Measurements from ENCODE around the gene ADIPOQ. TPM values are rescaled to one million over a fixed set of nuclear protein-coding genes. Genes with fewer than 3 reads are reported as not detected.

The ADIPOQ gene
- total RNA-seq, 1 experiment from 2014 or later = not detected

- no peak overlapping the region for H3K27ac Mint-ChIP-seq (ENCODE audit: unreplicated experiment)
- TF ChIP-seq CTCF (IDR thresholded peaks at IDR 0.05; ENCODE audit: unreplicated experiment) = no peak
- H3K9me3 Mint-ChIP-seq (ENCODE audit: low read depth, unreplicated experiment) = no peaks in the 10 kb centered on the region
- peaks cover 10% of the 10 kb centered on the region for H3K4me1 Mint-ChIP-seq (ENCODE audit: low read depth, unreplicated experiment)
- H3K4me3 Mint-ChIP-seq (ENCODE audit: low read depth, unreplicated experiment) = no peak overlapping the region
- no peaks in the 10 kb centered on the region for H3K27me3 Mint-ChIP-seq (ENCODE audit: unreplicated experiment)
- no peak for DNase-seq
- BruUV-seq (replicated peaks) = no TSS peak
- no peaks in the 10 kb centered on the region for H3K36me3 Mint-ChIP-seq (ENCODE audit: insufficient read depth, unreplicated experiment)
- intact Hi-C loops (cut with micrococcal nuclease; ENCODE audit: unreplicated experiment) = no loop called here
- CTCF ChIA-PET = no interaction called here
Measured at GRCh38 chr3:186875708-186876107, 33.2 kb downstream of the ADIPOQ start.

GRCh38 chr3:186879781-186880180 lies 37.3 kb downstream of the ADIPOQ start:
- Mint-ChIP-seq H3K27ac (ENCODE audit: unreplicated experiment) (no peak overlapping the region), H3K4me1 (ENCODE audit: low read depth, unreplicated experiment) (no peaks in the 10 kb centered on the region), H3K9me3 (ENCODE audit: low read depth, unreplicated experiment) (no peaks in the 10 kb centered on the region), H3K4me3 (ENCODE audit: low read depth, unreplicated experiment) (no peak overlapping the region), H3K27me3 (ENCODE audit: unreplicated experiment) (no peaks in the 10 kb centered on the region), H3K36me3 (ENCODE audit: insufficient read depth, unreplicated experiment) (no peaks in the 10 kb centered on the region)
- DNase-seq = no peak
- CTCF ChIA-PET = no interaction called here
- no peak for TF ChIP-seq CTCF (IDR thresholded peaks at IDR 0.05; ENCODE audit: unreplicated experiment)
- no TSS peak for BruUV-seq (replicated peaks)
- intact Hi-C loops (cut with micrococcal nuclease; ENCODE audit: unreplicated experiment) = no loop called here

GRCh38 chr3:186880406-186880805 lies 37.9 kb downstream of the ADIPOQ start:
- Mint-ChIP-seq H3K9me3 (ENCODE audit: low read depth, unreplicated experiment) (no peaks in the 10 kb centered on the region), H3K4me3 (ENCODE audit: low read depth, unreplicated experiment) (no peak overlapping the region), H3K36me3 (ENCODE audit: insufficient read depth, unreplicated experiment) (no peaks in the 10 kb centered on the region), H3K27me3 (ENCODE audit: unreplicated experiment) (peaks cover 2% of the 10 kb centered on the region), H3K4me1 (ENCODE audit: low read depth, unreplicated experiment) (no peaks in the 10 kb centered on the region), H3K27ac (ENCODE audit: unreplicated experiment) (no peak overlapping the region)
- no TSS peak for BruUV-seq (replicated peaks)
- TF ChIP-seq CTCF (IDR thresholded peaks at IDR 0.05; ENCODE audit: unreplicated experiment) = no peak
- CTCF ChIA-PET = no interaction called here
- intact Hi-C loops (cut with micrococcal nuclease; ENCODE audit: unreplicated experiment) = no loop called here
- no peak for DNase-seq

DNA sequence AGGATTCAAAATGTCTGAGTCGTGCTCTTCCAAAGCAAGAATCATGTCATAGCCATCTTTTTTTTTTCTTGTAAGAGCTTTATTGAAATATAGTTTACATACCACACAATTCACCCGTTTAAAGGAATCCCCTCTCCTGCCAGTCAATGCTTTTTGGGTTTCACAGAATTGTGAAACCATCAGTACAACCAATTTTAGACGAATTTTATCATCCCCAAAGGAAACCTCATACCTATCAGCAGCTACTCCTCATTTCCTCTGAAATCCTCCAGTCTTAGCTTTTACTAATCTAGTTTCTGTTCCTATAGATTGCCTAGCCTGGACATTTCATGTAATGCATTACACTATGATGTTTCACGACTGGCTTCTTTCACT lies 39.6 kb downstream of the ADIPOQ start:
- intact Hi-C loops (cut with micrococcal nuclease; ENCODE audit: unreplicated experiment) = no loop called here

More for the DNA sequence above, 39.6 kb downstream of the ADIPOQ start:
- Mint-ChIP-seq H3K27me3 (ENCODE audit: unreplicated experiment) (peaks cover 20% of the 10 kb centered on the region), H3K27ac (ENCODE audit: unreplicated experiment) (no peak overlapping the region), H3K4me3 (ENCODE audit: low read depth, unreplicated experiment) (no peak overlapping the region), H3K4me1 (ENCODE audit: low read depth, unreplicated experiment) (no peaks in the 10 kb centered on the region), H3K9me3 (ENCODE audit: low read depth, unreplicated experiment) (no peaks in the 10 kb centered on the region), H3K36me3 (ENCODE audit: insufficient read depth, unreplicated experiment) (no peaks in the 10 kb centered on the region)
- TF ChIP-seq CTCF (IDR thresholded peaks at IDR 0.05; ENCODE audit: unreplicated experiment) = no peak
- CTCF ChIA-PET = interaction anchor here (0.6 kb wide), 1 partner anchor 574 kb away, joined by 4 read pairs; no protein-coding TSS in a partner anchor
- no TSS peak for BruUV-seq (replicated peaks)
- DNase-seq = no peak
